PC-3 (cell line): ENCODE results near the gene BEND5. TPM values are rescaled to one million over a fixed set of nuclear protein-coding genes. Genes with fewer than 3 reads are reported as not detected.

Experiments
- ATAC-seq: fragments of 200-7000 bp; cut with Tn5 transposase; 2 replicates; pipeline ENCODE4 v1.9.1; 2020; ENCODE audit warnings: mild to moderate bottlenecking, moderate library complexity
- BruUV-seq: library from RNA; stranded (reverse); fragments of 400-500 nt; replicated peaks from 2 replicates; lab custom pipeline; 2021; lab: Mats Ljungman, UMichigan
- CTCF ChIA-PET: fragments of 300-600 bp; sonication (Branson Sonifier 250); formaldehyde crosslinking; loops from one replicate; lab custom pipeline; 2022; ENCODE audit warnings: antibody characterized with exemption; lab: Charles Lee
- POLR2A ChIA-PET: fragments of 300-600 bp; sonication (Branson Sonifier 250); formaldehyde crosslinking; loops from one replicate; lab custom pipeline; 2022; ENCODE audit warnings: antibody characterized with exemption; ENCODE audit not compliant: unreplicated experiment; lab: Charles Lee
- DNase-seq: peaks from one replicate; pipeline ENCODE4 v3.0.0-alpha.2; 2015
- H2AFZ ChIP-seq: fragments of 300-600 bp; sonication (generic); 2 replicates; pipeline ENCODE4 v1.6.0; 2016; ENCODE audit warnings: antibody characterized with exemption, low read length
- H3F3A ChIP-seq: fragments of 300-600 bp; sonication (generic); one replicate; pipeline ENCODE4 v1.6.0; 2017; ENCODE audit warnings: antibody characterized with exemption, low read length, control low read depth, mild to moderate bottlenecking; ENCODE audit not compliant: unreplicated experiment
- H3K27ac ChIP-seq: fragments of 300-600 bp; sonication (generic); 2 replicates; pipeline ENCODE4 v1.5.1; 2016; ENCODE audit warnings: mild to moderate bottlenecking, low read length
- H3K27me3 ChIP-seq: fragments of 300-600 bp; sonication (generic); 2 replicates; pipeline ENCODE4 v1.6.1; 2016; ENCODE audit warnings: low read length, mixed read lengths
- H3K36me3 ChIP-seq: fragments of 300-600 bp; sonication (generic); 2 replicates; pipeline ENCODE4 v1.6.1; 2016; ENCODE audit warnings: low read depth, mixed run types, low read length, mixed read lengths
- H3K4me1 ChIP-seq: fragments of 300-600 bp; sonication (generic); 2 replicates; pipeline ENCODE4 v1.5.1; 2016; ENCODE audit warnings: low read length; ENCODE audit not compliant: insufficient read depth
- H3K4me2 ChIP-seq: fragments of 300-600 bp; sonication (generic); 2 replicates; pipeline ENCODE4 v1.6.0; 2016; ENCODE audit warnings: low read length
- H3K4me3 ChIP-seq: fragments of 300-600 bp; sonication (generic); 2 replicates; pipeline ENCODE4 v1.5.1; 2016; ENCODE audit warnings: mild to moderate bottlenecking, low read length, mixed read lengths
- H3K79me2 ChIP-seq: fragments of 300-600 bp; sonication (generic); 2 replicates; pipeline ENCODE4 v1.6.1; 2017; ENCODE audit warnings: low read length, mixed read lengths
- H3K9ac ChIP-seq: fragments of 300-600 bp; sonication (generic); 2 replicates; pipeline ENCODE4 v1.6.0; 2016; ENCODE audit warnings: mild to moderate bottlenecking, low read length
- H3K9me2 ChIP-seq: fragments of 300-600 bp; sonication (generic); replicated peaks from 2 replicates; pipeline ENCODE4 v1.6.1; 2016; ENCODE audit warnings: mixed run types, low read length, mixed read lengths
- H3K9me3 ChIP-seq: fragments of 300-600 bp; sonication (generic); 2 replicates; pipeline ENCODE4 v1.6.1; 2016; ENCODE audit warnings: low read length, mixed read lengths
- H4K20me1 ChIP-seq: fragments of 300-600 bp; sonication (generic); 2 replicates; pipeline ENCODE4 v1.6.1; 2016; ENCODE audit warnings: low read length, mixed read lengths
- EZH2 ChIP-seq: fragments of 300-600 bp; sonication (generic); IDR thresholded peaks from one replicate; pipeline ENCODE4 v1.6.1; 2017; ENCODE audit warnings: antibody characterized with exemption, mild to moderate bottlenecking, low read length; ENCODE audit not compliant: unreplicated experiment
- EZH2phosphoT487 ChIP-seq: fragments of 300-600 bp; sonication (generic); IDR thresholded peaks from 2 replicates; pipeline ENCODE4 v1.6.1; 2018; ENCODE audit warnings: mild to moderate bottlenecking, antibody characterized with exemption, low read length, borderline replicate concordance
- intact Hi-C: fragments of 100-400 bp; cut with micrococcal nuclease; formaldehyde crosslinking; loops from 2 replicates; pipeline ENCODE4 v1.9.0; 2023
- total RNA-seq: library from RNA; depleted of rRNA; stranded (reverse); fragments of >200 nt; gene quantifications from 2 replicates; pipeline ENCODE4 v1.2.3, GENCODE V29; 2014
- TF ChIP-seq, protein P1 (sequence below): fragments of 300-600 bp; sonication (generic); conservative IDR thresholded peaks from 2 replicates; pipeline ENCODE4 v1.5.1; 2017; ENCODE audit warnings: antibody characterized with exemption, low read depth, mild to moderate bottlenecking, low read length

Gene BEND5
- total RNA-seq, 1 experiment from 2014 or later: 3.1 TPM

DNA sequence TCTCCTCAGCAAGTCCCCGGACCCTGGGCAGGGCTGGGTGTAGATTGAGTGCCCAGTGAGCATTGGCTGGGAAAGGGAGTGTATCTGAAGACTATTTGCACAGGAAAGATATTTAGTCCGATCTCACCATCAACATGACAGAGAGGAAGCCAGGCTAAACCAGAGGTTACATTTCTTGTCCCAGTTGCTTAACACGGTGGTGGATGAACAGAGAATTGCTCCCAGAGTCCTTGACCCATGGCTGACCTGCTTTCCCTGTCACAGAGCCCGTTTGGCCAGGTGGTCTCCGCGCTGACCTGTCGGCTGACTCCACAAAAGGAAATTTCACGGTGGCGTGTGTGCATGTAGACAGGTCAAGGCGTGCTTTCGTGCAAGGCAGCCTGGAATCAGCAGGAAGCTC lies 83.5 kb downstream of the BEND5 start:
- DNase-seq: no peak
- intact Hi-C loops: no loop called here
- Histone ChIP-seq H3K79me2 (no peaks in the 10 kb centered on the region), H4K20me1 (no peaks in the 10 kb centered on the region), H3K27me3 (peaks cover 23% of the 10 kb centered on the region), H3K36me3 (no peaks in the 10 kb centered on the region), H3K4me3 (no peak overlapping the region), H3K9ac (no peak overlapping the region), H2AFZ (no peak overlapping the region), H3K27ac (no peak overlapping the region), H3F3A (no peaks in the 10 kb centered on the region), H3K9me2 (no peaks in the 10 kb centered on the region), H3K4me2 (no peak overlapping the region), H3K4me1 (peaks cover 8% of the 10 kb centered on the region), H3K9me3 (no peaks in the 10 kb centered on the region)
- no peak for ATAC-seq
- no TSS peak for BruUV-seq
- ChIA-PET POLR2A (no interaction called here), CTCF (no interaction called here)
- TF ChIP-seq EZH2 (no peak), EZH2phosphoT487 (no peak)
- TF ChIP-seq, protein P1, sequence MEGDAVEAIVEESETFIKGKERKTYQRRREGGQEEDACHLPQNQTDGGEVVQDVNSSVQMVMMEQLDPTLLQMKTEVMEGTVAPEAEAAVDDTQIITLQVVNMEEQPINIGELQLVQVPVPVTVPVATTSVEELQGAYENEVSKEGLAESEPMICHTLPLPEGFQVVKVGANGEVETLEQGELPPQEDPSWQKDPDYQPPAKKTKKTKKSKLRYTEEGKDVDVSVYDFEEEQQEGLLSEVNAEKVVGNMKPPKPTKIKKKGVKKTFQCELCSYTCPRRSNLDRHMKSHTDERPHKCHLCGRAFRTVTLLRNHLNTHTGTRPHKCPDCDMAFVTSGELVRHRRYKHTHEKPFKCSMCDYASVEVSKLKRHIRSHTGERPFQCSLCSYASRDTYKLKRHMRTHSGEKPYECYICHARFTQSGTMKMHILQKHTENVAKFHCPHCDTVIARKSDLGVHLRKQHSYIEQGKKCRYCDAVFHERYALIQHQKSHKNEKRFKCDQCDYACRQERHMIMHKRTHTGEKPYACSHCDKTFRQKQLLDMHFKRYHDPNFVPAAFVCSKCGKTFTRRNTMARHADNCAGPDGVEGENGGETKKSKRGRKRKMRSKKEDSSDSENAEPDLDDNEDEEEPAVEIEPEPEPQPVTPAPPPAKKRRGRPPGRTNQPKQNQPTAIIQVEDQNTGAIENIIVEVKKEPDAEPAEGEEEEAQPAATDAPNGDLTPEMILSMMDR: no peak

DNA sequence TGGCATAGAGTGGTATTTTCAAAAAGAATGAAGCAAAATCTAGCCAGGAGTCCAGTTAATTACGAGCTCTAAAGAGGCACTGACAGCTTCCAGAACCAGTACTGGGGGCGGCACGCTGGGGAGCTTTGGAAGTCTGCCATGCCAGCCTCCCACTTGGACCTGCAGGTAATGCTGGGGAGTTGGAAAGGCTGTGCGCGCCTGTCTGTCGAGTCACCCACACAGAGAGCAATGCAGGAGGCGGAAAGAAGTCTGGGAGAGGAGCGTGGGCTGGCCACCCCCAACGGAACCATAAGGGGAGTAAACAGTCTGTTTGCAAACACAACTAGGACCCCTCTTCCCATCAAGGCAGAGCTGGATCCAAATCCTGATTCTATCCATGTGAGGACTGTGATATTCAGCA lies 84.5 kb downstream of the BEND5 start:
- H4K20me1 ChIP-seq: no peaks in the 10 kb centered on the region
- DNase-seq (no peak), ATAC-seq (no peak)
- BruUV-seq: no TSS peak
- no peaks in the 10 kb centered on the region for H3F3A ChIP-seq
- no peaks in the 10 kb centered on the region for H3K36me3 ChIP-seq
- no peaks in the 10 kb centered on the region for H3K9me2 ChIP-seq
- TF ChIP-seq, protein P1: no peak
- TF ChIP-seq EZH2 (no peak), EZH2phosphoT487 (no peak)
- no peak overlapping the region for H3K4me3 ChIP-seq
- intact Hi-C loops: no loop called here
- H3K79me2 ChIP-seq: no peaks in the 10 kb centered on the region
- H3K27ac ChIP-seq: no peak overlapping the region
- H3K27me3 ChIP-seq: peaks cover 23% of the 10 kb centered on the region
- no peaks in the 10 kb centered on the region for H3K9me3 ChIP-seq
- H3K4me1 ChIP-seq: peaks cover 8% of the 10 kb centered on the region
- ChIA-PET POLR2A (no interaction called here), CTCF (no interaction called here)
- no peak overlapping the region for H3K9ac ChIP-seq
- no peak overlapping the region for H3K4me2 ChIP-seq
- H2AFZ ChIP-seq: no peak overlapping the region

DNA sequence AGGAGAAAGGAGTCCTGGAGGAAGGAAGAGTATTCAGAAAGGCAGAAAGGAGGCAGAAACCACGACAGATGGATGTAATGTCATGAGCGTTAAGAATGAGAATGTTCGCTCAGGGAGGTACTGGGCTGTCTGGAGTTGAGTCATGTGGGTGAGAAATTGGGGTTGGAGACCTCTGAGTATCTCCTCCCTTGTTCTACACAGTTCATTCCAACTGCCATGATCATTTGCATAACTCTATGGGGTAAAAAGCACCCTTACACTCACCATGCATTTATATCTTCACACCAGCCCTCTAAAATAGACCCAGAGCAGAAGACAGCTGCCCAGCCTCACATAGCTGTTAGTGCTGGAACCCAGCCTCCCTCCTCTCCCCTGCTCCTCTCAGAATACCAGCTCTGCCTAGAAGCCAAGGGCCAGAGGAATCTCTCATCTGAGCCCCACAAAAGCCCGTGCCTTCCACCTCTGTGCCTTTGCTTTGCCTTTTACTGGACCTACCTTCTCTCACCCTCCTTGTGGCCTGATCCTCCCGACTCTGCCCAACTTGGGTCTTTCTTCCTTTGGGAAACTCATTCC lies 85.2 kb downstream of the BEND5 start:
- ChIA-PET CTCF (no interaction called here), POLR2A (no interaction called here)
- Histone ChIP-seq H4K20me1 (no peaks in the 10 kb centered on the region), H3K36me3 (no peaks in the 10 kb centered on the region), H3F3A (no peaks in the 10 kb centered on the region), H3K79me2 (no peaks in the 10 kb centered on the region), H3K9ac (no peak overlapping the region), H3K4me3 (no peak overlapping the region), H3K4me2 (no peak overlapping the region), H3K9me3 (no peaks in the 10 kb centered on the region), H2AFZ (no peak overlapping the region), H3K4me1 (peaks cover 8% of the 10 kb centered on the region), H3K9me2 (no peaks in the 10 kb centered on the region), H3K27ac (no peak overlapping the region), H3K27me3 (peaks cover 23% of the 10 kb centered on the region)
- BruUV-seq: no TSS peak
- intact Hi-C loops: no loop called here
- TF ChIP-seq EZH2: no peak
- TF ChIP-seq, protein P1: no peak
- no peak for TF ChIP-seq EZH2phosphoT487
- ATAC-seq: no peak
- DNase-seq: no peak
